ENCODE results near the gene TSFM. TPM values are rescaled to one million over a fixed set of nuclear protein-coding genes. Genes with fewer than 3 reads are reported as not detected.

Gene TSFM
- total and polyA plus RNA-seq, 2 of the 4 experiments (the other 2 are of a cell fraction), result 11.5 to 14.0 TPM

- Histone ChIP-seq H3K79me1 (ENCODE audit: low read depth in 1 of 2, low read length in 2 of 2) (peaks cover 0 to 25% of the 10 kb centered on the region in 2 experiments; a peak in 2 of 4 replicates), H3K56ac (ENCODE audit: extremely low read depth, insufficient read depth, low read length) (peak overlapping the region; percentile 95), H3K9me3 (ENCODE audit: control insufficient read depth, insufficient read depth, low read length) (no peaks in the 10 kb centered on the region), H3K14ac (replicated peaks; ENCODE audit: low read depth, low read length) (peak overlapping the region; percentile 94), H3K4me1 (ENCODE audit: control insufficient read depth, insufficient read depth, low read length) (peaks cover 19% of the 10 kb centered on the region), H2BK15ac (ENCODE audit: low read depth, low read length) (peak overlapping the region; percentile 53; the same call in 1 of the 3 replicates), H2BK5ac (ENCODE audit: low read depth, low read length, poor library complexity, severe bottlenecking) (peak overlapping the region; percentile 99), H3K4ac (ENCODE audit: low read depth, low read length) (peak overlapping the region; percentile 92), H2AK5ac (ENCODE audit: low read depth, low read length) (peak overlapping the region; percentile 94), H3K9ac (ENCODE audit: low read depth, low read length) (peak overlapping the region; percentile 98), H2BK20ac (ENCODE audit: low read depth, low read length) (no peak overlapping the region), H4K5ac (ENCODE audit: low read depth, low read length) (peak overlapping the region; percentile 90), H2BK120ac (ENCODE audit: low read depth, low read length) (peak overlapping the region; percentile 76), H3K4me3 (ENCODE audit: insufficient read depth, low read depth, low read length) (peak overlapping the region; percentile 99), H3K9me1 (ENCODE audit: insufficient read depth, low read length) (peaks cover 19% of the 10 kb centered on the region), H2AK9ac (replicated peaks; ENCODE audit: low read depth, low read length, poor library complexity) (peak overlapping the region; percentile 100), H3K27ac (ENCODE audit: insufficient read depth, low read length) (peak overlapping the region; percentile 99), H3K27me3 (ENCODE audit: control insufficient read depth, insufficient read depth, low read length) (no peaks in the 10 kb centered on the region), H3K4me2 (ENCODE audit: low read depth, low read length) (0 out of 2 replicates have a peak overlapping the region, but pooled peaks have one; percentile 23), H3K23ac (ENCODE audit: low read depth, low read length) (peak overlapping the region; percentile 98), H4K91ac (ENCODE audit: insufficient read depth, low read depth, low read length) (peak overlapping the region; percentile 95), H3K36me3 (ENCODE audit: control insufficient read depth, insufficient read depth, low read length) (no peaks in the 10 kb centered on the region; the same call in 1 of the 2 replicates), H4K8ac (ENCODE audit: low read depth in 2 of 2, low read length in 2 of 2) (peak overlapping the region; percentile 72 to 74; a peak in 3 of 4 replicates), H2AFZ (replicated peaks; ENCODE audit: low read length, poor library complexity) (peak overlapping the region; percentile 99), H4K20me1 (ENCODE audit: insufficient read depth, low read length) (peaks cover 46% of the 10 kb centered on the region), H3K18ac (ENCODE audit: low read depth, low read length) (peak overlapping the region; percentile 90)
- intact Hi-C loops (cut with micrococcal nuclease), result loop anchor here (1.0 kb wide), 1 partner anchor 56 kb away; no protein-coding TSS in a partner anchor
- no peak for DNase-seq
- TF ChIP-seq NFE2L2 (IDR thresholded peaks at IDR 0.05; ENCODE audit: low read depth, low read length) (no peak), MAZ (IDR thresholded peaks at IDR 0.05; ENCODE audit: borderline replicate concordance, low read depth, low read length) (no peak), MAFK (IDR thresholded peaks at IDR 0.05; ENCODE audit: low read depth, low read length) (no peak), FOS (IDR thresholded peaks at IDR 0.05; ENCODE audit: low read depth, low read length) (no peak), CHD1 (IDR thresholded peaks at IDR 0.05; ENCODE audit: low read depth, low read length) (no peak), POLR2A (IDR thresholded peaks at IDR 0.05; ENCODE audit: low read depth, low read length) (no peak), RAD21 (IDR thresholded peaks at IDR 0.05; ENCODE audit: low read length) (no peak), RFX5 (IDR thresholded peaks at IDR 0.05; ENCODE audit: low read depth, low read length) (no peak), ELK1 (IDR thresholded peaks at IDR 0.05; ENCODE audit: borderline replicate concordance, low read depth, low read length) (no peak)
- peak; percentile 12 for ATAC-seq (ENCODE audit: low read depth)
- CTCF ChIA-PET, result no interaction called here
- BruUV-seq (replicated peaks), result no TSS peak
- POLR2A ChIA-PET (ENCODE audit: unreplicated experiment), result interaction anchor here (0.7 to 2.8 kb wide), 5 partner anchors 8 to 51 kb away, joined by 3 to 12 read pairs (median 4); no protein-coding TSS in a partner anchor
- 5% methylated on average over 4 of the region's 26 CpGs; no CpG with 5 or more reads in 1 of the 2 experiments for WGBS, 2 experiments (ENCODE audit: extremely low coverage in 2 of 2, insufficient read length in 1 of 2)
- dilution Hi-C loops (cut with HindIII; ENCODE audit: low sequenced_read_pairs, unreplicated experiment), result no loop called here
- in situ Hi-C loops (cut with MboI; ENCODE audit: low sequenced_read_pairs), result loop anchor here (10.0 kb wide), 1 partner anchor 49 kb away; no protein-coding TSS in a partner anchor
These were observed 63.6 kb downstream of the TSFM start for GRCh38 chr12:57846285-57846576.
